HUDEP-2 (cell line): ENCODE measurements around the gene DHRS4L2.

ENCODE experiments used
- DNase-seq, 76 experiments: peaks; one replicate each; lab custom pipeline; 2025; ENCODE audit not compliant: unreplicated experiment in 76 of 76; lab: John Stamatoyannopoulos, UW

The DHRS4L2 gene

GRCh38 chr14:24051789-24052655, 63.3 kb downstream of the DHRS4L2 start, which contains the start of gene CARMIL3:
TSS of gene CARMIL3 (plus strand) at chr14:24052009. CDS start at chr14:24052154, 145 bp downstream.
- DNase-seq, result peak in 47 of 76 experiments; percentile 2 to 55 (median 24)

DNA sequence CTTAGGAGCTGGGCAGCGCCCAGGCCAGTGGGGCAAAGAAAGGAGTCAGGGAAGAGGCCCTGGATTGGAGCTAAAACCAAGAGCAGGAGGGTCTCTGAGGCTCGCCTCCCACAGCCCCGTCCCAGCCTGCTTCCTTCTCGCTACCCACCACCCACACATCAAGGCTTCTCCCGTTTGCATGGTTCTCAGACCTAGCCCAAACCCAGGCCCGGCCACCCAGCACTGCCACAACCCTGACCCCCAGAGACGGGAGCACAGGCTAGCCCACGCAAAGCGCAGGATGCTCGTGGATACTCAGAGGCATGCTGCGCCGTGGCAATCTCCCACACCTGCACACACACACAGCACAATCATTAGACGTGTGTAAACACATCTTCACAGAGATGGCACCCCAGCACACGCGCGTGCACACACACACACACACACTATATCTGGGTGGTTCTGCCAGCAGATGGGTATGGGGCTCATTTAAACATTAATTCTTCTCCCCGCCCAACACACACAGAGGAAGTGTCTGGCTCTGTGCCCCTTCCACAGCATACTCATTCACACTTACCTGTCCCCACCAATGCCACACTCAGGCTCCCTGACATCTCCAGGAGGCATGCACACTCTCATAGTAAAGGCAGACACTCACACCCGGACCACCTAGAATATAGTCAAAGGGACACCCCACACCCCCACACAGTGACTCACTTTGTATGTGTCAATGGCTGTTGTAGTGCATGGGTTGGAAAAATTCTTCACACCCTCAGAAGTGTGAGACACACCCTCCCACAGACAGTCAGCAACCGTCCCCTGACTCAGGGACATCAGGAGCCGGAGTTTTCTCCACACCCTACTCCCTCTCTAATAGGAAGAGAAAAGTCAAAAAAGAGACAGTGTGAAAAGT, 64.2 kb downstream of the DHRS4L2 start:
- DNase-seq, result peak in 20 of 76 experiments; percentile 2 to 61 (median 16)

- peak in 1 of 76 experiments; percentile 2 for DNase-seq
Measured at GRCh38 chr14:24053548-24054323, 65.0 kb downstream of the DHRS4L2 start.

DNA sequence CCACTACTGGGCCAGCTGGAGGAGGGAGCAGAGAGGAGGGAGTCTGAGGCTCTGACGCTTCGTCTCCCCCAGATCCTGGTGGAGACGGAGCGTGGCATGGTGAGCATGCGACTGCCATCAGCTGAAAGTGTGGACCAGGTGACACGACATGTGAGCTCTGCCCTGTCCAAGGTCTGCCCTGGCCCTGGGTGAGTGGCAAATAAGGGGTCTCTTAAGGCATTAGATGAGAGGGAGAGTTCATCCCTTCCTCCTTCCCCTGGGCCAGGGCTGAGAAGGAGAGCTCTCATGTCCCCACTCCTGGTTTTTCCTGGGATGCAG, 65.6 kb downstream of the DHRS4L2 start:
- no peak for DNase-seq

- no peak for DNase-seq
Measured at GRCh38 chr14:24054646-24055045, 65.9 kb downstream of the DHRS4L2 start.
